Cardiac septum (tissue), 1 donor: ENCODE measurements around the gene GALNT18. TPM values are rescaled to one million over a fixed set of nuclear protein-coding genes. Genes with fewer than 3 reads are reported as not detected.

Experiments used
- DNase-seq: peaks from one replicate; pipeline ENCODE4 v3.0.0-alpha.2; 2020; ENCODE audit warnings: low spot score
- intact Hi-C: fragments of 100-400 bp; cut with DNase I; formaldehyde crosslinking; loops from one replicate; pipeline ENCODE4 v1.14.0; 2022
- total RNA-seq: library from RNA; stranded (reverse); fragmentation: NEBNext Ultra II Directional; extraction: Animal tissue kit (Norgen Biotek cat#: 25700); gene quantifications from one replicate; pipeline ENCODE4 v1.2.1, GENCODE V29; 2021
- donor health status: DM: no; HTN: no; CAD: no.

GALNT18 gene
- total RNA-seq, 1 donor from 2014 or later, result 23.2 TPM

GRCh38 chr11:11486002-11486401 lies 135.8 kb downstream of the GALNT18 start:
- intact Hi-C loops, result no loop called here
- no peak for DNase-seq

GRCh38 chr11:11483627-11484026 lies 138.2 kb downstream of the GALNT18 start:
- intact Hi-C loops, result loop anchor here (5.0 kb wide), 1 partner anchor 76 kb away; no protein-coding TSS in a partner anchor
- DNase-seq, result no peak

DNA sequence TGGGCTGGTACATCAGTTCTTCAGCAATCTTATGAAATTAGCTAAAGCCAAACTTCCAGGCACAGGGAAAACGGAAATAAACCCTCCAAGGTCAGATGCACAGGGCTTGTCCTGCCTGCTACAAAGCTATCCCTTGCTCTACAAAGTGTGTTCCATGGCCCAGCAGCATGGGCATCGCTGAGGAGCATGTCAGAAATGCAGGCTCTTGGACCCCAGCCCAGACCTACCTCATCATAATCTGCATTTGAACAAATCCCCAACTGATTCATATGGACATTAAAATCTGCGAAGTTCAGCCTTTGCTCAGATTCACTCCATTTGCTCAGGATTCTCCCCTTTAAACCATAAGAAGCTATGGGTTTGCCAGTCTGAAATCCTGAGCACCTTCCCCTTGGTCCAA lies 139.1 kb downstream of the GALNT18 start:
- intact Hi-C loops, result loop anchor here (5.0 kb wide), 1 partner anchor 75 kb away; no protein-coding TSS in a partner anchor

GRCh38 chr11:11481371-11481770 lies 140.4 kb downstream of the GALNT18 start:
- DNase-seq, result peak; percentile 74
- intact Hi-C loops, result loop anchor here (5.0 kb wide), 1 partner anchor 74 kb away; no protein-coding TSS in a partner anchor

More for the DNA sequence above, 139.1 kb downstream of the GALNT18 start:
- peak; percentile 22 for DNase-seq

DNA sequence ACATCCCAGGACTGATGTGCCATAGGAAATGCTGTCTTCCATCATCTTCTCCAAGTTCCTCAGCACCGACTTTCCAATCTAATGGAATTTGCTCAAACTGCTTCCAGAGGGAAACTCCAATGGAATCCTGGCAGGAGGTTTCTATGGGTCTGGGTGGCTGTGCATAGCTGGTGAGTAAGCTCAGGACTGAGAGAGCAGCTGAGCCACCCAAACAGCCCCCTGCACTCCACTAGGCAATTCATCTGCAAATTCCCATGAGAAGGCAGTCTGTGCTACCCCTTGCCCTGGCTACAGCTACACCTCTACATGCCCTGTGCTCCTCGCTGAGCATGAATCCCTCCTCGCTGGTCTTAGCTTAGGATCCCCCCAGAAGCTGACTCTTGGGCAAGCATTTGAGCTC lies 140.8 kb downstream of the GALNT18 start:
- intact Hi-C loops, result loop anchor here (5.0 kb wide), 1 partner anchor 74 kb away; no protein-coding TSS in a partner anchor
- DNase-seq, result no peak

DNA sequence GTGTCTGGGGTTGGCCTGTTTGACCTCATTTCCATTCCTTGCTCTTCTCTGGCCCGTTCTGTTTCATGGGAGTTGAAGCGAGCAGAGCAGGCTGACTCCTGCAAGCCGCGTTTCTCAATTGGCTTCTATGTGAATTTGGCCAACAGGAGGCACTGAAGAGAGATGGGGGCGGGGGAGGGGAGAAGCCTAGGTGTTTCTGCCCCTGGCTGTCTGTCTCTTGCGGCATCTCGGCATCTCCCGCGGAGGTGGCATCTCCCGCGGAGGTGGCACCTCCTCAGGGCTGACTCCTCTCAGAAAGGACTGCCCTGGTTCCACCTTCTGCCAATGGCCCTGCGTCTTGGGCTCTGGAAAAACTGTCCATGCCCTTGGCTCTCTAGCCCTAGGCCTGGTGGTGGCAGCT lies 143.1 kb downstream of the GALNT18 start:
- peak; percentile 47 for DNase-seq
- intact Hi-C loops, result no loop called here

DNA sequence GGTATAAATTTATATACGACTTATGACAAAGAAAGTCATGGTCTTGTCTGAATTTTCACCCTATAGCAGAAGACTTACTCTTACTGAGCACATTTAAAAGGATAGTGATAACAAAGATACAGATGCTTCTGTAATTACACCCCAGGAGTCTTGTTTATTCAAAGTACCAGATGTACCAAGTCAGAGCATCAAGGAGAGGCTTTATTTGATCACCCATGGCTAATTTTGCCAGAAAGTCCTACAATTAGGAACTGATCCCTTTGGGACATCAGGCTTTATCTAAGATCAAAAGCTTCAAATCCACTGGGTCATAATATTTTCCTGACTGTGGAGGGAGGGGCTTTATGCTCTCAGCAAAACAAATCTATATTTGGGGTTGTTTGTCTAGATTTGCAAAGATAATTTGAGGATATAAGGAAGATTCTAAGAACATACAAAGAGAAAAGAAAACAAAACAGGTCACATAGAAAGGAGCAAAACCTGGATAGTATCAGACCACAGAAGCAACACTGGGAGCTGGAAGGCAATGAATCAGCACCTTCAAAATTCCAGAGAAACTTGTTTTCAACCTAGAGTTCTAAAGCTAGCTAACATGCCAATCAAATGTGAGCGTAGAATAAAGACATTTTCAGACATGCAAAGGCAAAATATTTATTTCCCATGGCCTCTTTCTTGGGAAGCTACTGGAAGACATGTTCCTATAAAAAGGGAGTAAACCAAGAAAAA lies 143.9 kb downstream of the GALNT18 start:
- intact Hi-C loops, result no loop called here
- DNase-seq, result no peak

GRCh38 chr11:11476971-11477645 lies 144.7 kb downstream of the GALNT18 start:
- intact Hi-C loops, result no loop called here

GRCh38 chr11:11476499-11476898 lies 145.3 kb downstream of the GALNT18 start:
- intact Hi-C loops, result no loop called here
- DNase-seq, result peak; percentile 12

More at GRCh38 chr11:11476971-11477645, 144.7 kb downstream of the GALNT18 start:
- peak; percentile 62 for DNase-seq

DNA sequence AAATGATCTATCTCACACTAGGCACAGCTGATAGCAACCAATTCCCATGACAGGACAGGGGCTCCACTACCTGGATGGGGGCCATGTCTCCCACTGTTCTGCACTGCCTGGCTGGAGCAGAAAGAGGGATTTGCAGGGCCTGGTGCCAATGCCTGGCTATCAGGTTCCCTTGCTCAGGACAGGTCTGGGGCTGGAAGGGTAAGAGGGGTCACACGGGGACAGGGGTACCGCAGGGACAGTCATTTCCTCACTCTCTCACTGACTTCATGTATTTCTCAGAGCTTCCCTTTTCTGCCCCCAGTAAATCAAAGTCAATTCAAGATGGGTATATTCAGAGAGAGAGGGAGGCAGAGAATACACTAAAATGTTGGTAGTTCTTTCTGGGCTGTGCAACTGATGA lies 149.7 kb downstream of the GALNT18 start:
- DNase-seq, result no peak
- intact Hi-C loops, result no loop called here

DNA sequence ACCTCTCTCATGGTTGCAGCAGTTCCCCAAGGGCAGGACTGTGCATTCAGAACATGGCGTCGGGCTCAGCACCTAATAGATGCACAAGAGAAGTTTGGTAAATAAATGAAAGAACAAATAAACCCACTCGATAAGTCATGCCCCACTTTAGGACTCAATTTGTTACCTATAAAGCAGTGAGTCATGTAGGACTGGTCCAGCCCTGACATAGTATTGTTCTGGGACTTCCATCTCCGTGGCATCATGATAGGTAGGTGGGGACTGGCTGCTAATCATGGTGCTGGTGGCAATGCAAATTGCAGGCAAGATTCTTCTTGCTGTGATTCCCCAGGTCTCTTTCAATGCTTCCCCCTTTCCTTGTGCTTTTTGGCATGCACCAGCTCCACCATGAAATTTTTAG lies 150.6 kb downstream of the GALNT18 start:
- no peak for DNase-seq
- intact Hi-C loops, result no loop called here

- DNase-seq, result no peak
- intact Hi-C loops, result no loop called here
Measured at GRCh38 chr11:11468954-11469353, 152.9 kb downstream of the GALNT18 start.

DNA sequence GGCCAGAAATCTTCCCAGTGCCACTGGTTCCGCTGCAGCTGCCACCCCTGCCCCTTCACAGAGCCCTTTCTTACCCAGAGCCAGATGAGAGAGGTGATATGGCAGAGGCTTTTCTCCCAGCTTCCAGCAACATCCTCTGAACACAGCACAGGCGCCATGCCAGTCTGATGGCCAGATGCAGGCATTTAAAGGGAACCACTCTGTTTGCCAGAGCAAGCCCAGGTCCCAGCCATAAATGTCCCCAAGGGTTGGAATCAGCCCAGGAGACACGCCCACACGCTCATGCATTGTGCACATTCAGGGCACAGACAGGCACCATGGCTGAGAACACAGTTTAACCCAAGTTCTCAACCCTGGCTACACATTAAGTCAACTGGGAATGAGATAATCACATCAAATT lies 154.5 kb downstream of the GALNT18 start:
- DNase-seq, result no peak
- intact Hi-C loops, result no loop called here

GRCh38 chr11:11464555-11464954 lies 157.2 kb downstream of the GALNT18 start:
- intact Hi-C loops, result loop anchor here (5.0 kb wide), 1 partner anchor 158 kb away; the partner anchor contains the start of gene GALNT18
- no peak for DNase-seq

DNA sequence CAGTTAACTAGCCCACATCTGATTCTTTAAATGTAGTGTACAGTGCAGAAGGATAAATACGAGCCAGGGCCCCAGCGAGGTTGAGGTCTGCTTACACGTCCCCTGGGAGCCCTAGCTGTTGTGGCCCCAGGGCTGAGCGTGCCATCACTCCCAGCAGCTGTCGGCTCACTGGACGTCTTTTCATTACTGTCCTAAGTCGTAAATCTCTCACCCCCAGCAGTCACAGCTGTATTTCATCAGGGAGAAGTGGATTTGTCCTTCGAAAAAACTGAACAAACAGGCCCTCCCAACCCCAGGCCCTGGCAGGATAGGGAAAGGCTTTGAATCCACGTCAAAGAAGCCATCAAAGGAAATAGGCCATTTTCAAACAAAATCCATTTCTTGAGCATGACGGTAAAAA lies 158.4 kb downstream of the GALNT18 start:
- intact Hi-C loops, result loop anchor here (5.0 kb wide), 1 partner anchor 159 kb away; the partner anchor contains the start of gene GALNT18

GRCh38 chr11:11461473-11461872 lies 160.3 kb downstream of the GALNT18 start:
- no peak for DNase-seq
- intact Hi-C loops, result loop anchor here (5.0 kb wide), 1 partner anchor 161 kb away; the partner anchor contains the start of gene GALNT18

More for the DNA sequence above, 158.4 kb downstream of the GALNT18 start:
- no peak for DNase-seq

DNA sequence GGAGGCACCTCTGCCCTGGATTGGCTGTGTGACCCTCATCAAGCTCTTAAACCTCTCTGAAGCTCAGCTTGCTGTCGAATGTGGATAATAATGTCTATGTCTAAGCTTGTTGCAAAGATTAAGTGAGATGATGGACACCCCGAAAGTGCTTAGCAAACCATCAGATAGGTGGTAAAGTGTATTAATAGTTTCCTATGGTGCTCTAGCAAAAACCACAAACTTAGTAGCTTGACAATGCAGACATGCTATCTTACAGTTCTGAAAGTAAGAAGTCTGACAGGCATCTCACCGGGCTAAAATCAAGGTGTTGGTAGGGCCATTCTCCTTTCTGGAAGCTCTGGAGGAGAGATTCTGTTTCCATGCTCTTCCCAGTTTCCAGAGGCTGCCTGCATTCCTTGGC lies 162.2 kb downstream of the GALNT18 start:
- intact Hi-C loops, result no loop called here

DNA sequence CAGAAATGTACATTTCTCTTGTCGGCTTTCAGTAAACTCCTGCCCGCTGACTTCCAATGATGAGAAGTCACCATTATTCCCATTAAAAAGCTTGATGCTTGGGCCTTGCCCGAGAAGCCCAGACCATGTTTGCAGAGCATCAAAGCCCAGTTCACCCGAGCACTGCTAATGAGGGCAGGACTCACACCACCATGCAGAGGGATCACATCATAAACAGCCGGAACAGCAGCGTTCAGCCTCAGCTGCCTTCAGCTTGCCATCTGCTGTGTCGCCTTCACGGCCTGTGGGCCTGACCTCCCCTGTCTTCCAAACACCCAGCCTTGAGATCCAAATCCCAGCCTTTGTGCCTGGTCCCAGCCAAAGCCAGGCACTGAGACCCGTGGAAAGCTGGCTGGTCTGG lies 163.3 kb downstream of the GALNT18 start:
- intact Hi-C loops, result no loop called here
- DNase-seq, result no peak

More for the DNA sequence above, 162.2 kb downstream of the GALNT18 start:
- DNase-seq, result no peak

DNA sequence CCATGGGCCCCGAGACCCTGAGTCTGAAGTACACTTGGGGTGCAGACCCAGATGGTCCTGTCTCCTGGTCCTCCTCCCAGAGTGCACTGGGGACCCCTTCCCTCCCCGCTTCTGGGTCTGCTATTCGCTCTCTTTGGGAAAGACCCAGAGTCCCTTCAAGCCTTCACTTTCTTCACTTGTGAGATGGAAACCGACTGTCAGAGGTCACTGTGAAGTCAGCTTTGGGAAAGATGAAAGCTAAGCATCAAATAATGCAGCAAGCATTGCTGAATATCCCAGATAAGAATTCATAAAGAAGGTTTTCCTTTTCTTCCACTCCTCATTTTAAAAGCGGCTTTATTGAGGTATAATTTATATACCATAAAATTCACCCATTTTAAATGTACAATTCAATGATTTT lies 163.8 kb downstream of the GALNT18 start:
- no peak for DNase-seq
- intact Hi-C loops, result no loop called here

- intact Hi-C loops, result no loop called here
- DNase-seq, result no peak
Measured at GRCh38 chr11:11456866-11457265, 164.9 kb downstream of the GALNT18 start.
